HepG2 (cell line): Measurements from ENCODE around the gene SGPL1. TPM values are rescaled to one million over a fixed set of nuclear protein-coding genes. Genes with fewer than 3 reads are reported as not detected.

Source experiments
- ARNTL ChIP-seq: sonication (generic); formaldehyde crosslinking; IDR thresholded peaks from 2 replicates; pipeline ENCODE4 v1.4.0; 2020; ENCODE audit warnings: mild to moderate bottlenecking, missing genetic modification reagents
- BCLAF1 ChIP-seq: fragments of 450-650 bp; IDR thresholded peaks from 2 replicates; pipeline ENCODE4 v1.6.1; 2017; ENCODE audit warnings: mild to moderate bottlenecking
- CHD4 ChIP-seq: fragments of 200-600 bp; sonication (generic); IDR thresholded peaks from 2 replicates; pipeline ENCODE4 v1.7.0; 2017; ENCODE audit warnings: mild to moderate bottlenecking, low read length, borderline replicate concordance
- CREM ChIP-seq, 2 experiments: sonication (generic) in 1 of 2; formaldehyde crosslinking in 1 of 2; IDR thresholded peaks; 2 replicates each; pipeline versions ENCODE4 v1.4.0 to v1.6.1; 2016 to 2020; ENCODE audit warnings: antibody characterized with exemption in 1 of 2, mild to moderate bottlenecking in 1 of 2, missing genetic modification reagents in 1 of 2
- GTF2F1 ChIP-seq: fragments of 150-350 bp; IDR thresholded peaks from 2 replicates; pipeline ENCODE4 v1.6.1; 2014; ENCODE audit warnings: low read length
- NFATC3 ChIP-seq: sonication (generic); formaldehyde crosslinking; IDR thresholded peaks from 2 replicates; pipeline ENCODE4 v1.5.1; 2020; ENCODE audit warnings: mild to moderate bottlenecking, missing genetic modification reagents
- NFIC ChIP-seq: IDR thresholded peaks from 2 replicates; pipeline ENCODE4 v1.6.1; 2012; ENCODE audit warnings: mild to moderate bottlenecking, low read length, inconsistent platforms
- REPIN1 ChIP-seq: sonication (generic); formaldehyde crosslinking; IDR thresholded peaks from 2 replicates; pipeline ENCODE4 v1.8.0; 2022; ENCODE audit warnings: missing genetic modification reagents, low read depth, mild to moderate bottlenecking, borderline replicate concordance
- RFXAP ChIP-seq: sonication (generic); formaldehyde crosslinking; IDR thresholded peaks from 2 replicates; pipeline ENCODE4 v1.4.0; 2020; ENCODE audit warnings: missing genetic modification reagents, borderline replicate concordance
- RXRA ChIP-seq: sonication (generic); formaldehyde crosslinking; IDR thresholded peaks from 2 replicates; pipeline ENCODE4 v1.5.1; 2020; ENCODE audit warnings: missing genetic modification reagents
- SRY ChIP-seq: sonication (generic); formaldehyde crosslinking; IDR thresholded peaks from 2 replicates; pipeline ENCODE4 v1.8.0; 2022; ENCODE audit warnings: mild to moderate bottlenecking, missing genetic modification reagents
- ZNF142 ChIP-seq: sonication (generic); formaldehyde crosslinking; IDR thresholded peaks from 2 replicates; pipeline ENCODE4 v1.4.0; 2020; ENCODE audit warnings: missing genetic modification reagents
- ZNF276 ChIP-seq: sonication (generic); formaldehyde crosslinking; IDR thresholded peaks from 2 replicates; pipeline ENCODE4 v1.4.0; 2020; ENCODE audit warnings: mild to moderate bottlenecking, low read depth, missing genetic modification reagents
- ZNF296 ChIP-seq: sonication (generic); formaldehyde crosslinking; conservative IDR thresholded peaks from 2 replicates; pipeline ENCODE4 v1.5.0; 2020; ENCODE audit warnings: mild to moderate bottlenecking, missing genetic modification reagents
- ZNF317 ChIP-seq: sonication (generic); formaldehyde crosslinking; IDR thresholded peaks from 2 replicates; pipeline ENCODE4 v1.5.0; 2020; ENCODE audit warnings: mild to moderate bottlenecking, missing genetic modification reagents
- ZNF513 ChIP-seq: sonication (generic); formaldehyde crosslinking; conservative IDR thresholded peaks from 2 replicates; pipeline ENCODE4 v1.5.0; 2020; ENCODE audit warnings: missing genetic modification reagents
- ZNF562 ChIP-seq: sonication (generic); formaldehyde crosslinking; IDR thresholded peaks from 2 replicates; pipeline ENCODE4 v1.8.0; 2022; ENCODE audit warnings: missing genetic modification reagents, borderline replicate concordance
- ZNF615 ChIP-seq: sonication (generic); formaldehyde crosslinking; IDR thresholded peaks from 2 replicates; pipeline ENCODE4 v1.5.0; 2020; ENCODE audit warnings: mild to moderate bottlenecking, missing genetic modification reagents, borderline replicate concordance
- polyA plus RNA-seq, 8 experiments: library from polyadenylated mRNA; depleted of rRNA in 3 of 8; stranded (reverse) in 7 of 8; unstranded in 1 of 8; fragments of >200 nt; fragmentation: Illumina TruSeq in 4 of 8; extraction: Trizol in 4 of 8; gene quantifications; 2 replicates each; pipeline versions ENCODE4 v1.2.1 to v1.2.3, GENCODE V29; 2011 to 2016; ENCODE audit warnings: low read depth in 4 of 8, missing spikeins in 1 of 8, mixed read lengths in 1 of 8; ENCODE audit not compliant: insufficient read depth in 1 of 8
- total RNA-seq, 5 experiments: library from RNA; depleted of rRNA; stranded (reverse); fragments of >200 nt; fragmentation: Illumina TruSeq; extraction: Trizol; gene quantifications; 2 replicates each; pipeline ENCODE4 v1.2.3, GENCODE V29; 2016; ENCODE audit warnings: low read depth in 1 of 5

SGPL1 gene
- total and polyA plus RNA-seq, 2 of the 13 experiments (the other 11 are each of a cell fraction or from before 2014, with no cell fraction given): 17.6 to 25.0 TPM

- TF ChIP-seq ZNF276 (CRISPR knock-in tag) (no peak), ZNF513 (CRISPR knock-in tag) (no peak), ARNTL (CRISPR knock-in tag) (no peak), RXRA (CRISPR knock-in tag) (no peak), ZNF142 (CRISPR knock-in tag) (no peak), RFXAP (CRISPR knock-in tag) (no peak), CHD4 (no peak), SRY (CRISPR knock-in tag) (no peak), REPIN1 (CRISPR knock-in tag) (no peak), GTF2F1 (no peak), ZNF615 (CRISPR knock-in tag) (no peak), ZNF562 (CRISPR knock-in tag) (no peak), BCLAF1 (no peak), ZNF317 (CRISPR knock-in tag) (no peak), NFIC (no peak), NFATC3 (CRISPR knock-in tag) (no peak), CREM (IDR thresholded peaks at IDR 0.05) (no peak), CREM (CRISPR knock-in tag; IDR thresholded peaks at IDR 0.05) (no peak), ZNF296 (CRISPR knock-in tag) (no peak)
Measured at GRCh38 chr10:70816220-70816894, 609 bp downstream of the SGPL1 start (continued).
